GM21786 (cell line): Measurements from ENCODE around the gene MLF2.

Experiments
- ATAC-seq: cut with Tn5 transposase; IDR thresholded peaks from one replicate; pipeline ENCODE4 v1.9.1; 2021; ENCODE audit not compliant: unreplicated experiment

Gene MLF2

GRCh38 chr12:6698352-6699046, 54.4 kb downstream of the MLF2 start:
- no peak for ATAC-seq
